Activated B cell treated with CpG ODN at 0.5 μM for 24 hours (primary cell): ENCODE measurements around the gene PHF2. TPM values are rescaled to one million over a fixed set of nuclear protein-coding genes. Genes with fewer than 3 reads are reported as not detected.

ENCODE experiments used
- ATAC-seq: fragments of 200-7000 bp; cut with Tn5 transposase; one replicate; pipeline ENCODE4 v1.10.0; 2021; ENCODE audit warnings: low read depth, mild to moderate bottlenecking, moderate library complexity
- CTCF ChIA-PET: fragments of 350-600 bp; sonication (Branson Sonifier 250); formaldehyde crosslinking; loops from one replicate; lab custom pipeline; 2021; ENCODE audit warnings: antibody characterized with exemption; lab: Charles Lee
- POLR2A ChIA-PET: fragments of 350-600 bp; sonication (Branson Sonifier 250); formaldehyde crosslinking; loops from one replicate; lab custom pipeline; 2021; ENCODE audit warnings: antibody characterized with exemption; lab: Charles Lee
- DNase-seq: peaks from one replicate; pipeline ENCODE4 v3.0.0; 2022
- H3K27ac Mint-ChIP-seq: one replicate; pipeline ENCODE4 v1.8.0; 2020; ENCODE audit warnings: mixed read lengths
- H3K27me3 Mint-ChIP-seq: one replicate; pipeline ENCODE4 v1.8.0; 2021; ENCODE audit warnings: mixed read lengths
- H3K36me3 Mint-ChIP-seq: one replicate; pipeline ENCODE4 v1.8.0; 2021; ENCODE audit warnings: low read depth, mixed read lengths
- H3K4me1 Mint-ChIP-seq: one replicate; pipeline ENCODE4 v1.8.0; 2021; ENCODE audit warnings: mixed read lengths
- H3K4me3 Mint-ChIP-seq: one replicate; pipeline ENCODE4 v1.8.0; 2020; ENCODE audit warnings: mild to moderate bottlenecking, mixed read lengths
- H3K9me3 Mint-ChIP-seq: one replicate; pipeline ENCODE4 v1.8.0; 2020; ENCODE audit warnings: mixed read lengths
- intact Hi-C: fragments of 100-400 bp; cut with micrococcal nuclease; formaldehyde crosslinking; loops from one replicate; pipeline ENCODE4 v1.15.1; 2024
- total RNA-seq: library from RNA; stranded (reverse); gene quantifications from 2 replicates; pipeline ENCODE4 v1.2.3, GENCODE V29; 2022
- TF ChIP-seq, protein P1 (sequence below): fragments of 200-600 bp; IDR thresholded peaks from one replicate; pipeline ENCODE4 v1.8.0; 2022; ENCODE audit warnings: antibody characterized with exemption, mild to moderate bottlenecking

The PHF2 gene
- total RNA-seq, 1 donor from 2014 or later = 18.2 TPM

DNA sequence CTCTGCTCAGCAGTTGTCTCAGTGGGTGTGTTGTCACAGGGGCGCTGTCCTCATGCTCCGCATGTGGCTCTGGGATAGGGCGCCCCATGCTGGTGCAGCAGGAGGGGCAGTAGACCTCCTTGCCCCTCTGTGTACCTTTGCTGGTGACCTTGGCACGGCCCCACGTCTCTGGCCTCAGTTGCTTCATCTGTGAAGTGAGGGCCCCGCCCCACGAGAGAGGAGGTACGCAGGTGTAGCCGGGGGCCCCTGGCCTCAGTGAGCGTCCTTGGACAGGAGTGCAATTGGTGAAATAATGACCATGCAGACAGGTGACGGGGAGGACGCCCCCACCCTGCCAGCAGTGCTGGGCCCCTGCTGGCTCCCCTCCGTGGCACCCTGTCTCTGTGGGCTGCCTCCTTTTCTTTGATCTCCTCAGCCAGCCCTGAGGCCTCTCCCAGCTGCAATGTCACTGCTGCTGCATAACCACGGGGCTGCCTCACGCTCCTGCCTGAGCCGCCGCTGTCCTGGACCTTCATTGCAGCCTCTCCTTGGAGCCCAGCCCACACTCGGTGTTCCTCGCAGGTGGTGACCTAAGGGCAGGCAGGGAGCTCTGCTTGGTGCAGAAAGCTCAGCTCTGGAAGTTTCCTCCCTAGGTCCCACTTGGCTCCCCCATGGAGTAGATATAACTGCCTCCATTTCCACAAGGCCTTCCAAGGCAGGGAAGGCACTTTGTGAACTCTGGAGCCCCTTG, 57.3 kb downstream of the PHF2 start:
- intact Hi-C loops = no loop called here
- DNase-seq (no peak), ATAC-seq (no peak)
- Mint-ChIP-seq H3K36me3 (peaks cover 72% of the 10 kb centered on the region), H3K27ac (no peak overlapping the region), H3K4me3 (no peak overlapping the region), H3K27me3 (no peaks in the 10 kb centered on the region), H3K4me1 (no peaks in the 10 kb centered on the region), H3K9me3 (peaks cover 15% of the 10 kb centered on the region)
- CTCF ChIA-PET = no interaction called here
- POLR2A ChIA-PET = no interaction called here
- TF ChIP-seq, protein P1, sequence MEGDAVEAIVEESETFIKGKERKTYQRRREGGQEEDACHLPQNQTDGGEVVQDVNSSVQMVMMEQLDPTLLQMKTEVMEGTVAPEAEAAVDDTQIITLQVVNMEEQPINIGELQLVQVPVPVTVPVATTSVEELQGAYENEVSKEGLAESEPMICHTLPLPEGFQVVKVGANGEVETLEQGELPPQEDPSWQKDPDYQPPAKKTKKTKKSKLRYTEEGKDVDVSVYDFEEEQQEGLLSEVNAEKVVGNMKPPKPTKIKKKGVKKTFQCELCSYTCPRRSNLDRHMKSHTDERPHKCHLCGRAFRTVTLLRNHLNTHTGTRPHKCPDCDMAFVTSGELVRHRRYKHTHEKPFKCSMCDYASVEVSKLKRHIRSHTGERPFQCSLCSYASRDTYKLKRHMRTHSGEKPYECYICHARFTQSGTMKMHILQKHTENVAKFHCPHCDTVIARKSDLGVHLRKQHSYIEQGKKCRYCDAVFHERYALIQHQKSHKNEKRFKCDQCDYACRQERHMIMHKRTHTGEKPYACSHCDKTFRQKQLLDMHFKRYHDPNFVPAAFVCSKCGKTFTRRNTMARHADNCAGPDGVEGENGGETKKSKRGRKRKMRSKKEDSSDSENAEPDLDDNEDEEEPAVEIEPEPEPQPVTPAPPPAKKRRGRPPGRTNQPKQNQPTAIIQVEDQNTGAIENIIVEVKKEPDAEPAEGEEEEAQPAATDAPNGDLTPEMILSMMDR = no peak

DNA sequence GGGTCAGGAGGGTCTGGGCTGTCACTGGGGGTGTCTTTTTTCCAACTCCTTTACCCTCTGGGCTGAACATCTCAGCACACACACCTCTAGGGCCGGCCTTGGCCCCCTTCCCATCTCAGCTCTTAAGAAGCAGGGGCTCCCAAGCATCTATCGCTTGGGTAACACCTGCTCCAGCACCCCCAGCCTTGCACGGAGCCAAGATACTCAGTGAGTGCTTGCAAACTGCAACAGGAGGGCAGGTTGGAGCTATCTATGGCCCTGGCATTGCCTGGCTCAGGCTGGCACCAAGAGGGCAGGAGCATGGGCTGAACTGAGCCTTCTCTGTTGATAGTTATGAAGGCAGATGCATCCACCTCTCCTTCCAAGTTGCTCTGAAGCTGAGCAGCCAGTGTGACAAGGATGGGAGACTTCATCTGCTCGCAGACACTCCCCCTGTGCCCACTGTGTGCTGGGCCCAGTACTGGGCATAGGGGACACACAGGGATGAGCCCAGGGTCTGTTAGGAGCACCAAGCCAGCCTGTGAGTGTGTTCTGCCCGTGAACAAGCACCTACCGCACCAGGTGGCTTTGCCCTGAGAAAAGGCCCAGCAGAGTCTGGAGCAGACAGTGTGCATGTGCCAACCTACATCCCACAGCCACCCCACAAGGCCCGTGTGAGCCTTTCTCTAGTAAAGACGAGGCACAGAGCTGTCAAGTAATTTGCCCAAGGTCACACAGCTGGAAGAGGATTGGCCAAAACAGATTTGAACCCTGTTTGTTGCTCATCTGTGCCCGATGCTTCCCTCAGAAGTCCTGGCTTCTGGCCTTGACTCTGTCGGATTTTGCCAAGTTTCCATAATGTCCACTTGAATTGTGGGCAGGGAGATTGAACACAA, 58.2 kb downstream of the PHF2 start:
- intact Hi-C loops = no loop called here
- DNase-seq = no peak
- Mint-ChIP-seq H3K27ac (no peak overlapping the region), H3K4me3 (no peak overlapping the region), H3K4me1 (no peaks in the 10 kb centered on the region), H3K27me3 (no peaks in the 10 kb centered on the region), H3K36me3 (peaks cover 75% of the 10 kb centered on the region), H3K9me3 (peaks cover 15% of the 10 kb centered on the region)
- ChIA-PET POLR2A (no interaction called here), CTCF (no interaction called here)
- TF ChIP-seq, protein P1 = no peak
- no peak for ATAC-seq

DNA sequence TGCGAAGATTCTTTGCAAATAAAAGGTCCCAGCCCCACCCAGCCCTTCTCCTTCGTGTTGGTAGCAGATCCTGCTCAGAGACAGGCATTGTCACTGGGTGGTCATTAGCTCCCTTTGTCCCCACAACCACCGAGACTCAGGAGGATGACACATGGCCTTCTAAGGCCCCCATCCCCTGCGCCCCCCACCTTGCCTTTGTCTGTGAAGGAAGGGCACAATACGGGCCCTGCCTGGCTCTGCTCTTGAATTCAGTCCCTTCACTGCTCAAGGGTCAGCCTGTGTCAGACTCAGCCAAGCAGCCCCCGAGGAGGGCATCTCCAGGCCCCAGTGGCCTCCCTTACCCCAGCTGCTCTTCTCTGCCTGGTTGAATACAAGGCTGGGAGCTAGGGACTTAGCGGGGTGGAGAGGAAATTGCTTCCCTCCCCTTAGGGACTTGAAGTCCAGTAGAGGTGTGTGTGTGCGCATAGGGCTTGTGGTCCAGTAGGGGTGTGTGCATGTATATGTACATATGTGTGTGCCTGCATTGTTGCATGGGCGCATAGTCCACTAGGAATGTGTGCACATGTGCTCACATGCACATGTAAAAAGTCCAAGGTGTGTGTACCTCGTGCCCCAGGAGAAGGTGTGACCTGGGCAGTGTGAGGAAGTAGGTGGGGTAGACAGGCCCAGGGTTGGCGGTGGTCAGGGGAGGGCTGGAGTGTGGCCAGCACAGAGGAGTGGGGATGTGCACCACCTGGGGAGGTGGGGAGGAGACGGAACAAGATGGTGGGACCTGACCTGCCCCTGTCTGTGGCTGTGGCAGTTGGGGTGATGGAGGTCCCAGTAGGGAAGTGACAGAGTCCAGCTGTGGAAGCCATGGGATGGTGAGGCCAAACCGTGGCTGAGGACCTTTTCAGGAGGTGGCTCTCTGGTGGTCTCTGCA, 59.1 kb downstream of the PHF2 start:
- DNase-seq (no peak), ATAC-seq (no peak)
- no peaks in the 10 kb centered on the region for H3K4me1 Mint-ChIP-seq
- intact Hi-C loops = no loop called here
- H3K27me3 Mint-ChIP-seq = no peaks in the 10 kb centered on the region
- H3K36me3 Mint-ChIP-seq = peaks cover 73% of the 10 kb centered on the region
- H3K27ac Mint-ChIP-seq = no peak overlapping the region
- H3K9me3 Mint-ChIP-seq = peaks cover 15% of the 10 kb centered on the region
- no peak overlapping the region for H3K4me3 Mint-ChIP-seq
- TF ChIP-seq, protein P1 = no peak
- ChIA-PET CTCF (no interaction called here), POLR2A (no interaction called here)

DNA sequence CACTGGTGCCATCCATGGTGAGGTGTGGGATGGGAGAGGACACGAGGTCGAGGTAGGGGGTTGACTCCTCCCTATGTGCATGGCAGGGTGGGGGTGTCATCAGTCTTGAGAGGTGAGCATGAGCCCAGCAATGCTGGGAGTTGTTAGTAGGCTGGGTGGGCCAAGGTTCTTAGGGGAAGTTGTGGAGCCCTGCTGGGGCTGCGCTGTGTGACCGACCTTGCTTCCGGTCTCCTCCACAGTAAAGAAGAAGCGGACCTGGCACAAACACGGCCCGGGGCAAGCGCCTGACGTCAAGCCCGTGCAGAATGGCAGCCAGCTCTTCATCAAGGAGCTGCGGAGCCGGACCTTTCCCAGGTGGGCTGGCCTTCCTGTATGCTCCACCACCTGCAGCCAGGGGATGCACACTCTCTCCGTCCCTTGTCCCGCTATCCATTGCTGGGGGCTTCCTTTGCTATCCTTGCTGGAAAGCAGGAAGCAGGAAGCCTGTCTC, 59.8 kb downstream of the PHF2 start:
- no peak overlapping the region for H3K27ac Mint-ChIP-seq
- H3K9me3 Mint-ChIP-seq = peaks cover 15% of the 10 kb centered on the region

More for the DNA sequence above, 59.8 kb downstream of the PHF2 start:
- ATAC-seq (no peak), DNase-seq (no peak)
- H3K4me1 Mint-ChIP-seq = no peaks in the 10 kb centered on the region
- intact Hi-C loops = no loop called here
- no peak overlapping the region for H3K4me3 Mint-ChIP-seq
- H3K27me3 Mint-ChIP-seq = no peaks in the 10 kb centered on the region
- ChIA-PET CTCF (no interaction called here), POLR2A (no interaction called here)
- peaks cover 75% of the 10 kb centered on the region for H3K36me3 Mint-ChIP-seq
- TF ChIP-seq, protein P1 = no peak
